ENCODE data around the gene ZBTB42. TPM values are rescaled to one million over a fixed set of nuclear protein-coding genes. Genes with fewer than 3 reads are reported as not detected.

The ZBTB42 gene
- total RNA-seq, 1 experiment from 2014 or later = 0.38 TPM

DNA sequence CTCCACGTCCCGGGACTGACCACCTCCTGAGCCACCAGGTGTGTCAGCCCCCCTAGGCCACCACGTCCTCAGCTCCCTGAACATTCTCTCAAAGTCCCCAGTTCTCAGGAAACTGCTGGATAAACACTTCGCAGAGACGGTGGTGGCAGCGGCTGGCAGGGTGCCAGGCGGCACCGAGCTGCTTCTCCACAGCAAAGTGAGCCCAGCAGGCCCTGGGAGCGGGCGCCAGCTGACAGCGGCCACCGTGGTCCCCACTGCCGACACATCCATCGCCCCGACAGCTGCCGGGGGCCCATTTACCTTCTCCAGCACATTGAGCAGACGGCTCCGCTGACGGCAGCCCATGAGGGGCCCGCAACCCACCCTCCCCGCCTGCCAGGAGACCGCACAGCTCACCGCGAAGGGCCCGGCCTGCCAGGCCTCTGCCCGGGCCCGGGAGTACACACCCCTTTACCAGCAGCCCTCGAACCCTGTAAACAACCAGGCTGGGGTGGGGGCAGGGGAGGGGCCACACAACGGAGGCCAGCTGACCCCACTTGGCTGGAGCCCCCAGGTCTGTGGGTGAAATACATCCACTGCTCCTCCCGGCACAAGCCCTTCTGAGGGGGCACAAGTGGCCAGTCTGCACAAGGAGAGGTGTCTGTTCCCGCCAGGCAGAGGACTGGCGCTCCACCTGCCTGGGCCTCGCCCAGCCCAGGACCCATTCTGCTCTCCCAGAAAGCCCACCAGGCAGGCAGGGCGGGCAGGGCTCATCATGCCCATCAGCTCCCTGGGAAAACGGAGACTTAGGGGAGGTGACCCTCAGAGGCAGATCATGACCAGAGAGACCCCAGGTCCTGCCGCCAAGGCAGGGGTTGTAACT is 15.8 kb upstream of the ZBTB42 start:
- H3K27me3 ChIP-seq = no peaks in the 10 kb centered on the region
- peaks cover 20% of the 10 kb centered on the region for H3K36me3 ChIP-seq
- H3K27ac ChIP-seq = no peak overlapping the region
- H3K4me1 ChIP-seq = peaks cover 15% of the 10 kb centered on the region
- no peak overlapping the region for H3K4me3 ChIP-seq
- no peak for DNase-seq
- no peaks in the 10 kb centered on the region for H3K9me3 ChIP-seq (replicated peaks)

DNA sequence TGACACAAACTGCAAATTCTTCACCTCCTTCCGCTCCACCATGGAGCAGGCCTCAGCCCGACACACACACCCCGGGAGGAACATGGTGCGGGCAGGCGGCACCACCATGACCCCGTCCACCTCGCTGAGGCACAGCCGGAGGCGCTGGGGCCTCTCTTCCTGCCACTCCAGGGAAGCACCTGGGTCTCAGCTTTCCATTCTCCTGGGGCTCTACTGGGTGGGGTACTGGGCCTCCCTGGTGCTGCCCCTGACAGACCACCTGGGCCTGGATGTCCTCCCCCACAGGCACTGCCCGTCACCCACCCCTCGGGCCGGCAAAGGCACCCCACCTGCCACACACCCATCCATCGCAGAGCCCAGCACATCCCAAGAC is 15.2 kb upstream of the ZBTB42 start:
- no peaks in the 10 kb centered on the region for H3K27me3 ChIP-seq
- no peak for DNase-seq
- peaks cover 15% of the 10 kb centered on the region for H3K4me1 ChIP-seq
- H3K36me3 ChIP-seq = peaks cover 22% of the 10 kb centered on the region
- no peak overlapping the region for H3K4me3 ChIP-seq
- H3K9me3 ChIP-seq (replicated peaks) = no peaks in the 10 kb centered on the region
- no peak overlapping the region for H3K27ac ChIP-seq

DNA sequence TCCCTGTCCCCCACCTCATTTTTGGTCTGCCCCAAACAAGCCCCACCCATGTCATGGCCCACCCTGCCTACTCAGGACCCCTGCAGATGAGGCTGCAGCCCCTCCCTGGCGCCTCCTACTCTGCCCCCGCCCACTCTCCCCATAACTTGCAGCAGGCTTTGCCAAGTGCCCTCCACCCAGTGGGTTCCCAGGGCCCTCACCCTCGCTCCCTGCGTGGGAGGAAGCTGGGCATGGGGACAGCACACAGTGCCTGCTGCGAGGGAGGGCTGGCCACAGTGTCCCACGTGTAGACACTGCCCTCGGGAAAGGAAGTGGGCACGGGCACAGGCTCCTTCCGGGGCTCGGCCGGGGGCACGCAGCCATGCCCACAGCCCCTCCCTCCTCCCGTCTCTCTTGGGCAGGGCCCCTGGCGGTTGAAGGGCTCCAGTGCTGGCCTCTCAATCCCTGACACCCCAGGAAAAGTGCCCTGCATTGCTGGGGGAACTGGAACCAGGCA is 14.8 kb upstream of the ZBTB42 start:
- H3K27ac ChIP-seq = no peak overlapping the region
- peaks cover 24% of the 10 kb centered on the region for H3K36me3 ChIP-seq
- no peak for DNase-seq
- no peak overlapping the region for H3K4me3 ChIP-seq
- no peaks in the 10 kb centered on the region for H3K9me3 ChIP-seq (replicated peaks)
- H3K27me3 ChIP-seq = no peaks in the 10 kb centered on the region
- H3K4me1 ChIP-seq = peaks cover 15% of the 10 kb centered on the region

DNA sequence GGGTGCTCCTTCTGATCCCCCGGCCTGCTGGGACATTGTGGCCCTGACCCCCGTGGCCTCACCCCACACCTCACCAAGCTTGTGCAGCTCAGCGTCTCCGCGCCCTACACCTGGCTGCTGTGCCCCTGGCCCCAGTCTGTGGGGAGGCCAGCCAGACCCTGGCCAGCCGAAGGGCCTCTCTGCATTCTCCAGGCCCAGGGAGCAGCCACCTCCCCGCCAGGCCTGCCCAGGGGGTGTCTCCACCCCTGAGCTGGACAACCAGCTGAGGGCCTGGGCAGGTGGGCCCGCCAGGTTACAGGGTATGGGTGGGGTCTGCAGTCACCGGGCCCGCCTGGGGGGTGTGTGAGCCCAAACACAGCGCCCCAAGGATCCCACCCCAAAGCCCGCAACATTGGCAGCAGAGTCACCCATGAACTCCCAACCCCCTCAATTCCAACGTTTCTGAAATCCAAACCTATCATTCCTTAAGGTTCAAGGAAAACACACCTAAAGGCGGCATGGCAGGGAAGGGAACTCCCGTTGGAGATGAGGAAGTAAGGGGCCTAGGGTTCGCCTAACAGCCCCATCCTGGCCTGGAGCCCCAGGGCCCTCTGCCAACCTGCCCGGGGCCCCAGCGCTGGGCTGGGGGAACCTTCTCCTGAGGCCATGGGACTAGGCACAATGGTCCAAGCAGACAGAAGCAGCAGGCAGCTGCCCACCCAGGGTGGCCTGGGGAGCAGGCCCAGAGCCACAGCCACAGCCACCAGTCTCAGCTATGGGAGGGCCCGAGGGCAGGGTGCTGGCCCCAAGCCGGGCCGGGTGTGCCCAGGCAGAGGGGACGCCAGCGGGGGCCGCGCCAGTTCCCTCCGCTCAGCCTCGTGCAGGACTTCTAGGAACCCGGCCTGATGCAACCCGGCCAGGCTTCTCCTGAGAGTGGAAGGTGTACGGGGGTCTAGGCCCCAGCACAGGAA is 13.9 kb upstream of the ZBTB42 start:
- H3K4me1 ChIP-seq = peaks cover 15% of the 10 kb centered on the region
- peaks cover 31% of the 10 kb centered on the region for H3K36me3 ChIP-seq
- no peak overlapping the region for H3K4me3 ChIP-seq
- no peaks in the 10 kb centered on the region for H3K9me3 ChIP-seq (replicated peaks)
- H3K27ac ChIP-seq = no peak overlapping the region
- no peak for DNase-seq
- H3K27me3 ChIP-seq = no peaks in the 10 kb centered on the region

DNA sequence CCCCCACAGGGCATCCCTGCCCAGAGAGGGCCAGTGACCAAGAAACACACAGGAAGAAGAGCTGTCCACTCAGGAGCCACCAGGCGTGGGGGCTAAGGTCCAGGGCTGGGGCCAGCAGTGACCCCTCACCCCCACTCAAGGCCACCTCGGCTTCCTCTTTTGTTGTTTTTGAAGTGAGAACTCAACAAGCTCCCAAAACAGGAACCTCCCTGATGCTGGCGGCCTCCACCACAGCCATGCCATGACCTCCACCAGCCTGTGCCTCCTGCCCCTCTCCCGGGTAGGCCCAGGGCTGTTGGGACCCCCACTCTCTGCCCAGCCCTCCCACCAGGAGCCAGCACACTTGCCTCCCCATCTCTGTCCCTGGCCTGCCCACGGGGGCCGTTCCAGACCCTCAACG is 13.2 kb upstream of the ZBTB42 start:
- Histone ChIP-seq H3K9me3 (replicated peaks) (no peaks in the 10 kb centered on the region), H3K4me3 (no peak overlapping the region), H3K27me3 (no peaks in the 10 kb centered on the region), H3K4me1 (peaks cover 15% of the 10 kb centered on the region), H3K36me3 (peaks cover 33% of the 10 kb centered on the region), H3K27ac (no peak overlapping the region)
- DNase-seq = no peak

DNA sequence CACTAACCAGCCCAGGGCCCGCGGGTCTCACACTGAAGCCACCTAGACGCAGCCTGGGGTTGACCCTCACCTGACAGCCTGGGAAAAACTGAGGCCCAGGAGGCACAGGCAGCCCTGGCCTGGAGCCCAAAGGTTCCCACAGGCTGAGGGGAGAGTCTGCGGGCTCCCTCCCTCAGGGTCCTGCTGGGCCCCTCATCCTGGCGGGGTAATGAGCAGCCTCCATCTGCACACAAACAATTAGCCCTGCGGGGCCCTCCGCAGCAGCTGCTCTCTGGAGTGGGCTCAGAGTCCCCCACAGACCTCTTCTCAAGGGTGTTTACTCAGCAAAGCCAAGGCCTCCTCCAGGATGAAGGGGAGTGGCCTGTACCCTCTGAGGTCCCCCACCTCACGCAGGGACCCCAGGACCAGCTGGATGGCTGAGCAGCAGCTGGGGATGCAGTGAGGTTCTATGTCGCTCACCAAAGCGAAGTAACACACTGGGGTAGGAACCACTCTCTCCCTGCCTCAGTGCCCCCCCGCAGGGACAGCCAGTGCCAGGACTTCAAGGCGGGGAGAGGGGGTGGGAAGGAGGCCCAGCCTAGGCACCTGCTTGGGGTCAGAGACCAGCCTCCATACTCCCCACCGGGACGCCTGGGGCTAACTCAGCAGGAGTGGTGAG is 12.6 kb upstream of the ZBTB42 start:
- Histone ChIP-seq H3K4me3 (no peak overlapping the region), H3K36me3 (peaks cover 33% of the 10 kb centered on the region), H3K27ac (no peak overlapping the region), H3K27me3 (no peaks in the 10 kb centered on the region), H3K4me1 (peaks cover 15% of the 10 kb centered on the region), H3K9me3 (replicated peaks) (no peaks in the 10 kb centered on the region)
- DNase-seq = peak; percentile 84 to 87

DNA sequence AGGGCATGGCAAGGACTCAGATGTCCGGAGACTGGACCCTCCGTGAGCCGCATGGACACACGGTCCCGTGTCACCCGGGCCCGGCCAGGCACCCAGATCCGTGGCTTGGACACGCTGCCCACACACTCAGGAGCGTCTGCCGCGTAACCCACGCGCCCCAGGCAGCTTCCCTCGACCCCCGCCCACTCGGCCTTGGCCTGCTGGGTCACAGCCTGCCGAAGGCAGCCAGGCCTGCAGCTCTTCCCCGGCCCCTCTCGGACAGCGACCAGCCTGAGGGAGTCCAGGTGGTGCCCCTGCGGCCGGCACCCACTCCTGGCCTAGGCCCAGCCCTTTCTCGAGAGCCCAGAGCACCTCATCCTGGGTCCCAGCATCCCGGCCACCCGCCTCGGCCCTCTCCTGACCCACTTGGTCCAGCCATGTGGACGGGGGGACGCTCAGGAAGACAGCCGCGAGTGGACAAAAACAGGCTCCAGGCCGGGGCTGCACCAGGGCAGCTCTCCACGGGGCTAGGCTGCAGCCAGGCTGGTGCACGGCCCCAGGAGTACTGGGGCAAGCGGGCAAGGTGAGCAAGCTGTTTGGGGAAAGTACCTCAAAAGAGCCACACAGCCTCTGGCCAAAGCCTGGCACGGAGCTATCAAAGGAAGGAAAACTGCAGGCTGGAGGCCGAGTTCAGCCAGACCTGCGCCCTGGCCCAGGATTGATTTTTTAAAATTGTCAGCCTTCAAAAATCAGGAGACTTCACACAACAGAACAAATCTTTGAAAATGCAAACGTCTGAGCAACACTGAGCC is 11.8 kb upstream of the ZBTB42 start:
- Histone ChIP-seq H3K9me3 (replicated peaks) (no peaks in the 10 kb centered on the region), H3K4me3 (no peak overlapping the region), H3K36me3 (peaks cover 37% of the 10 kb centered on the region), H3K27ac (no peak overlapping the region), H3K27me3 (no peaks in the 10 kb centered on the region), H3K4me1 (peaks cover 19% of the 10 kb centered on the region)
- DNase-seq = no peak

DNA sequence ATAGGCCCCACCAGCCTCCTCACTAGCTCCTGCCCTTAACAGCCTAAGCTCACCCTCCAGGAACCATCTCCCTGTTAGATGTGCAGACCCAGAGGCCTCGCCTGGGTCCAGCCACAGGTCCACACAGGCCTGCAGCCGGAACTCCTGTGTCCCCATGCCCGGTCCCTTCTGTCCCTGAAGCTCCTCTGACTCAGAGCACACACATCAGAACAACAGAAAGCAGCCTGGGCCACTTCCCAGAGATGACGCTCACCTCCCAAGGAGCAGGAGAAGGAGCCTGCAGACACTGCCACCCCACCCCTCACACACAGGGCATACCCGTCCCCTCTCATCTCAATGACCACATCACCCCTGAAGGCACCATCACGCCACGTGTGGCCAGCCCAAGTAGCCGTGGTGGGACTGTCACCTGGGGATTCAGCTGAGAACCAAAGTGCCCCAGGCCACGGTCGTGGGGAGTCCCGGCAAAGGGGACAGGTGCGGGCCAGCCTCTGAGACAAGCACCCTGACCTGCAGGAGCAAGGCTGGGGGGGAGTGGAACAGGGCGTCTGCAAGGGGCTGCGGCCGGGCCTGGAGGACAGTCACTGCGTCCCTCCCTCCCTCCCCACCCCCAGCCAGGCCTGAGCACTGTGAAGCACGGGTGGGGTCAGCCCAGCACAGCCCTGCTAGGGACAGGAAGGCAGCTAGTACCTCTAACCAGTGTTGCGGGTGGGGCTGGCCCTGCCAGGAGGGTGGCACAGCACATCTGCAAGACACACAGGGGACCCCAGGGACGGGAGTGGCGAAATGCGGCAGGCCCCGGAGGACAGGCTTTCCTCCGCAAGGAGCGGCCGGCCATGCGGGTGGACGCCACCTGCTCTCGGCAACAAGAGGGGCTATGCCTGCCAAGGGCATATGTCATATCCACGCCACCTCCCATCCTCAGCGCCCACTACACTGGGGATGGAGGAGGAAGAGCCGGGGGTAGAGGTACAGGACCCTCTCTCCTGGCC is 10.9 kb upstream of the ZBTB42 start:
- Histone ChIP-seq H3K36me3 (peaks cover 37% of the 10 kb centered on the region), H3K27me3 (no peaks in the 10 kb centered on the region), H3K9me3 (replicated peaks) (no peaks in the 10 kb centered on the region), H3K4me3 (no peak overlapping the region), H3K4me1 (peaks cover 19% of the 10 kb centered on the region), H3K27ac (no peak overlapping the region)
- no peak for DNase-seq

DNA sequence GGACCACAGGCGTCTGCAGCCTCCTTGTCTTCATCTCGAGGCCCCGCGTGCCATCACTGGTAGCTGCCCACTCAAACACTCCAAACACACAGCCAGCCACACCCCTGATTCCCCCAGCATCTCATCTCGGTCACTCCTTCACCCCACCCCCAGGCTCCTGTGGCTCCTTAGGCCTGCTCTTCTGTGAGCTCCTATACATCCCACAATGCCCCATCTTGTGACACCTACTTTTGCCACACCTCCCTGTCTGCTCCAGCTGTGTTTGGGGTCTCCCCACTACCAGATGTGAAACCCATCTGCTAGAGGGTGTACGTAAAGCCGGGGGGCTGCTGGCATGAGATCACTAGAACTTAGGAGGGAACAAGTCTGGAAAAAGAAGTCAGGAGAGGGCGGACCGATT is 9.5 kb upstream of the ZBTB42 start:
- no peak overlapping the region for H3K27ac ChIP-seq
- peaks cover 35% of the 10 kb centered on the region for H3K36me3 ChIP-seq
- no peak for DNase-seq
- H3K4me3 ChIP-seq = no peak overlapping the region
- H3K27me3 ChIP-seq = no peaks in the 10 kb centered on the region
- H3K9me3 ChIP-seq (replicated peaks) = no peaks in the 10 kb centered on the region
- peaks cover 25% of the 10 kb centered on the region for H3K4me1 ChIP-seq

DNA sequence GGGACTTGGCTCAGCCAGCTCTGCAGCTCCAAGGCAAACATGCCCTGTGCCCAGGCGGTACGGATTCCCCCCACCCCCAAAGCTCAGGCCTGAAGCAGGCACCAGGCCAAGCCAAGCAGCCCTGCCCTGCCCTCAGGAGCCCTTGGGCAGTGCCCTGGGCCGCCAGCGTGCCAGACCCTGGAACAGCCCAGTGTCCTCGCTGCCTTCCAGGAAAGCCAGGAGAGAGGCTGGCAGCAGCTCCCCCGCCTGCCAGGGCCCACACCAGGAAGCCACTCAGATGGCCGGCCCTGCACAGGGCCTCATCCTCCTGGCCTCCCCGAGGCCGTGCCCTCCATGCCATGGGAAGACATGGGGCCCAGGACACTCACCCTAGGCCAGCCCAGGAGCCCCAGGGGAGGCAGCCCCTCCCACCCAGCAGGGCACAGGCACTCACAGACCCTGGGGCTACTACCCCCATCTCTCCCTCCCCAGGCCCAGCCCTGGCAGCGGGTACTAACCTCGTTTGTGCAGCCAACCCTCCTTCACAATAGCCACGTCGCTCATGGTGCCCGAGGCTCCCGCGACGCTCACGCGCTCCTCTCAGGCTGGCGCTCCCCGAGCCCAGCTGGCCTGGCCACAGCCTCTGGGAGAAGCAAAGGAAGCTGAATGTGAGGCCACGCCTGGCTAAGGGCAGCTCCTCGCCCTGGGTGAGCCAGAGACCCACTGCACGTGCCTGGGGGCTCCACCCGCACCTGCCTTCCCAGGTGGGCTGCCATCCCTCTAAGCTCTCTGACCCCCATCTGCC is 8.6 kb upstream of the ZBTB42 start:
- Histone ChIP-seq H3K4me1 (peaks cover 34% of the 10 kb centered on the region), H3K9me3 (replicated peaks) (no peaks in the 10 kb centered on the region), H3K27me3 (no peaks in the 10 kb centered on the region), H3K36me3 (peaks cover 34% of the 10 kb centered on the region), H3K4me3 (no peak overlapping the region), H3K27ac (no peak overlapping the region)
- no peak for DNase-seq

DNA sequence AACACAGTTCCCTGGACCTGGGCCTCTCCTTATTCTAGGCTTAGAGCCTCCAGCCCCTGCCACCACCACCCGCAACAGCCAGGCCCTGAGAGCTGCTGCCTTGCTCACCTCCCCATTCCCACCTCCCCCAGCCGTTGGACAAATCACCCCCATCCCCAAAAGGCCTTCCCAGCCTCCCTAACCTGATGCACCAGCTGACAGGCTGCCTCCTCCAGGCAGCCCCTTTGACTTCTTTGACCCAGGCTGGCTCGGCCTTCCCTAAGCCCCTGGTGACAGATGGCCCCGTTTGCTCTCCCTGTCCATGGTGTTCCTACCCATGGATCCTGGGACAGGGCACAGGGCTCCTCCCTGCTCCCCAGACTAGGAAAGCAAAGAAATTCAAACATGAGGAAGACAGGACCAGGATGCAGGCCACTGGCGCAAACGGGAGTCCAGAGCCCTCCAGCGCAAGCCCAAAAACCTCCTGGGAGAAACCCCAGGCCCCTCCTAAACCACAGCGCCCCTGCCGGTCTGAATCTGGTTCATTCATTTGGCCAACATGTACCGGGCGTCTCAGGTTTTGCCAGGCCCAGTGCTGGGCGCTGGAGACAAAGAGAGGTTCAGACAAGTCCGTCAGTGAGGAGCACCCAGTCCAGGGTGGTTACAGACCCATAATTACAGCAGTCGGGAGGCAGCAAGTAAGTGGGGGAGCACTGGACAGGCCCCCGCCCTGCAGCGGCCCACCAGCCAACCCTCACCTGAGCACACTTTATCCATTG is 7.8 kb upstream of the ZBTB42 start:
- Histone ChIP-seq H3K4me3 (no peak overlapping the region), H3K27me3 (no peaks in the 10 kb centered on the region), H3K36me3 (peaks cover 27% of the 10 kb centered on the region), H3K9me3 (replicated peaks) (no peaks in the 10 kb centered on the region), H3K4me1 (peaks cover 35% of the 10 kb centered on the region), H3K27ac (no peak overlapping the region)
- DNase-seq = no peak

DNA sequence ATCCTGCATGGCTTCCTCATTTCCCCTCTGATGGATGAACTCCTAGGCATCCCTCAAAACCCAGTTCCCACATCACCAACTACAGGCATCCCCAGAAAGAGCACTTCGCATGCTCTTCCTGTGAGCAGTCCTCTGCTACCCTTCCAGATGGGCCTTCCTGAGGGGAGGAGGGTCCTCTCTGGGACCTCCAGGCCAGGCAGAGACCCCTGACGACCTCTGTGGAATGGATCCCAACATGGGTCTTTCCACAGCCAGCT is 7.3 kb upstream of the ZBTB42 start:
- no peak overlapping the region for H3K4me3 ChIP-seq
- H3K27ac ChIP-seq = no peak overlapping the region

More for the DNA sequence above, 7.3 kb upstream of the ZBTB42 start:
- Histone ChIP-seq H3K36me3 (peaks cover 27% of the 10 kb centered on the region), H3K9me3 (replicated peaks) (no peaks in the 10 kb centered on the region), H3K4me1 (peaks cover 31% of the 10 kb centered on the region), H3K27me3 (no peaks in the 10 kb centered on the region)
- no peak for DNase-seq

All from SJCRH30 (cell line).